OCI-M2 (cell line): ENCODE results near the gene IGSF1.
"Not testable (repeated sequence)": the region's sequence is repeated elsewhere in the genome, so short reads cannot be mapped to it uniquely, and the experiment has no call there.

ENCODE experiments used
- DNase-seq: peaks from one replicate; lab custom pipeline; 2025; ENCODE audit not compliant: unreplicated experiment; lab: John Stamatoyannopoulos, UW

IGSF1 gene

GRCh38 chrX:131273011-131273410, 16.1 kb downstream of the IGSF1 start:
- DNase-seq, result no peak

- no peak for DNase-seq
Observed at GRCh38 chrX:131271826-131272225, 17.3 kb downstream of the IGSF1 start.

- DNase-seq, result no peak
Observed at GRCh38 chrX:131271274-131271673, 17.8 kb downstream of the IGSF1 start.

GRCh38 chrX:131270080-131270479, 19.0 kb downstream of the IGSF1 start:
- DNase-seq, result no peak

- DNase-seq, result no peak
Observed at GRCh38 chrX:131264665-131265064, 24.4 kb downstream of the IGSF1 start.

- no peak for DNase-seq
Observed at GRCh38 chrX:131264053-131264452, 25.1 kb downstream of the IGSF1 start.

- DNase-seq, result no peak
Observed at GRCh38 chrX:131262738-131263679, 26.1 kb downstream of the IGSF1 start.

- DNase-seq, result no peak
Observed at GRCh38 chrX:131262200-131262599, 26.9 kb downstream of the IGSF1 start.

GRCh38 chrX:131257367-131257766, 31.7 kb downstream of the IGSF1 start:
- no peak for DNase-seq

GRCh38 chrX:131250984-131251738, 37.9 kb downstream of the IGSF1 start:
- DNase-seq, result not testable (repeated sequence)

- DNase-seq, result no peak
Observed at GRCh38 chrX:131239057-131239456, 50.0 kb downstream of the IGSF1 start.

- no peak for DNase-seq
Observed at GRCh38 chrX:131237363-131237762, 51.7 kb downstream of the IGSF1 start.

GRCh38 chrX:131235768-131236545, 53.1 kb downstream of the IGSF1 start:
- no peak for DNase-seq

- DNase-seq, result no peak
Observed at GRCh38 chrX:131227608-131228007, 61.5 kb downstream of the IGSF1 start.

- DNase-seq, result no peak
Observed at GRCh38 chrX:131226591-131226990, 62.5 kb downstream of the IGSF1 start.

GRCh38 chrX:131225078-131225477, 64.0 kb downstream of the IGSF1 start:
- no peak for DNase-seq
